NT2/D1 (cell line): ENCODE measurements around the gene DCDC2C.

Experiments
- DNase-seq: peaks from one replicate; pipeline ENCODE4 v3.0.0-alpha.2; 2011; ENCODE audit warnings: low read depth, low spot score
- H3K27me3 ChIP-seq: 2 replicates; pipeline ENCODE4 v1.6.0; 2011; ENCODE audit warnings: mild to moderate bottlenecking; ENCODE audit not compliant: insufficient read length, insufficient read depth
- H3K36me3 ChIP-seq: 2 replicates; pipeline ENCODE4 v1.6.1; 2011; ENCODE audit warnings: mild to moderate bottlenecking, low read length, mixed read lengths; ENCODE audit not compliant: insufficient read depth, insufficient read length
- H3K4me1 ChIP-seq: 2 replicates; pipeline ENCODE4 v1.5.1; 2011; ENCODE audit not compliant: insufficient read depth, insufficient read length
- H3K4me3 ChIP-seq: 2 replicates; pipeline ENCODE4 v1.5.1; 2011; ENCODE audit warnings: low read depth; ENCODE audit not compliant: insufficient read length
- H3K9ac ChIP-seq: 2 replicates; pipeline ENCODE4 v1.6.0; 2011; ENCODE audit warnings: low read depth; ENCODE audit not compliant: insufficient read length
- H3K9me3 ChIP-seq: 2 replicates; pipeline ENCODE4 v1.5.1; 2011; ENCODE audit warnings: mild to moderate bottlenecking, low read length; ENCODE audit not compliant: insufficient read depth
- SUZ12 ChIP-seq: IDR thresholded peaks from 2 replicates; pipeline ENCODE4 v1.6.1; 2011; ENCODE audit not compliant: insufficient read length, insufficient read depth; ENCODE audit errors: extremely low read depth
- YY1 ChIP-seq: IDR thresholded peaks from 2 replicates; pipeline ENCODE4 v1.6.1; 2011; ENCODE audit not compliant: insufficient read length, insufficient read depth
- ZNF274 ChIP-seq: IDR thresholded peaks from 2 replicates; pipeline ENCODE4 v1.6.1; 2011; ENCODE audit warnings: mild to moderate bottlenecking, low read depth, low read length

Gene DCDC2C

GRCh38 chr2:3682811-3683210 is 20.6 kb upstream of the DCDC2C start:
- Histone ChIP-seq H3K27me3 (no peaks in the 10 kb centered on the region), H3K9ac (no peak overlapping the region), H3K9me3 (no peaks in the 10 kb centered on the region), H3K4me3 (no peak overlapping the region), H3K4me1 (no peaks in the 10 kb centered on the region), H3K36me3 (no peaks in the 10 kb centered on the region)
- TF ChIP-seq YY1 (no peak), ZNF274 (no peak), SUZ12 (no peak)
- DNase-seq = no peak

GRCh38 chr2:3683748-3684454 is 19.5 kb upstream of the DCDC2C start:
- Histone ChIP-seq H3K27me3 (no peaks in the 10 kb centered on the region), H3K4me3 (no peak overlapping the region), H3K9me3 (no peaks in the 10 kb centered on the region; the same call in 1 of the 2 replicates), H3K9ac (no peak overlapping the region), H3K4me1 (no peaks in the 10 kb centered on the region), H3K36me3 (no peaks in the 10 kb centered on the region)
- DNase-seq = no peak
- TF ChIP-seq SUZ12 = no peak
- no peak for TF ChIP-seq ZNF274
- TF ChIP-seq YY1 = no peak

GRCh38 chr2:3689998-3690748 is 13.2 kb upstream of the DCDC2C start:
- TF ChIP-seq YY1 (no peak), ZNF274 (no peak), SUZ12 (no peak)
- no peaks in the 10 kb centered on the region for H3K27me3 ChIP-seq
- no peaks in the 10 kb centered on the region for H3K4me1 ChIP-seq

GRCh38 chr2:3692375-3692774 is 11.0 kb upstream of the DCDC2C start:
- no peaks in the 10 kb centered on the region for H3K36me3 ChIP-seq
- TF ChIP-seq SUZ12 (no peak), ZNF274 (no peak), YY1 (no peak)
- no peaks in the 10 kb centered on the region for H3K27me3 ChIP-seq
- H3K4me1 ChIP-seq = no peaks in the 10 kb centered on the region
- no peak overlapping the region for H3K4me3 ChIP-seq
- DNase-seq = peak; percentile 30
- no peak overlapping the region for H3K9ac ChIP-seq
- no peaks in the 10 kb centered on the region; the same call in 1 of the 2 replicates for H3K9me3 ChIP-seq

More at GRCh38 chr2:3689998-3690748, 13.2 kb upstream of the DCDC2C start:
- H3K9me3 ChIP-seq = no peaks in the 10 kb centered on the region; the same call in 1 of the 2 replicates
- no peak for DNase-seq
- no peak overlapping the region for H3K9ac ChIP-seq
- no peaks in the 10 kb centered on the region for H3K36me3 ChIP-seq
- no peak overlapping the region for H3K4me3 ChIP-seq

- Histone ChIP-seq H3K9ac (no peak overlapping the region), H3K9me3 (no peaks in the 10 kb centered on the region), H3K4me3 (no peak overlapping the region), H3K27me3 (peaks cover 13% of the 10 kb centered on the region), H3K36me3 (no peaks in the 10 kb centered on the region), H3K4me1 (no peaks in the 10 kb centered on the region)
- TF ChIP-seq YY1 = no peak
- TF ChIP-seq SUZ12 = no peak
- no peak for TF ChIP-seq ZNF274
- DNase-seq = no peak
Measured at GRCh38 chr2:3696545-3696944, 6.8 kb upstream of the DCDC2C start.

GRCh38 chr2:3701071-3701470 is 2.3 kb upstream of the DCDC2C start:
- TF ChIP-seq ZNF274 (no peak), YY1 (no peak), SUZ12 (no peak)
- Histone ChIP-seq H3K9me3 (no peaks in the 10 kb centered on the region), H3K4me3 (no peak overlapping the region), H3K27me3 (peaks cover 37% of the 10 kb centered on the region), H3K4me1 (no peaks in the 10 kb centered on the region), H3K9ac (no peak overlapping the region), H3K36me3 (no peaks in the 10 kb centered on the region)
- no peak for DNase-seq

GRCh38 chr2:3703757-3704355 is 481 bp downstream of the DCDC2C start:
- TF ChIP-seq SUZ12 (no peak), YY1 (no peak), ZNF274 (no peak)
- Histone ChIP-seq H3K9me3 (no peaks in the 10 kb centered on the region), H3K4me3 (peak overlapping the region; percentile 45), H3K27me3 (peaks cover 37% of the 10 kb centered on the region), H3K4me1 (no peaks in the 10 kb centered on the region), H3K36me3 (no peaks in the 10 kb centered on the region), H3K9ac (no peak overlapping the region)
- DNase-seq = no peak
